GM19372 (cell line): ENCODE measurements around the gene ARMC9.
"Not testable (repeated sequence)": the region's sequence is repeated elsewhere in the genome, so short reads cannot be mapped to it uniquely, and the experiment has no call there.

Experiments used
- ATAC-seq: cut with Tn5 transposase; IDR thresholded peaks from one replicate; pipeline ENCODE4 v1.9.1; 2021; ENCODE audit warnings: mild to moderate bottlenecking, low read depth, moderate library complexity; ENCODE audit not compliant: unreplicated experiment

Gene ARMC9

GRCh38 chr2:231375994-231376615 lies 177.7 kb downstream of the ARMC9 start:
- not testable (repeated sequence) for ATAC-seq

- no peak for ATAC-seq
Observed at GRCh38 chr2:231376857-231377256, 178.4 kb downstream of the ARMC9 start.

- no peak for ATAC-seq
Observed at GRCh38 chr2:231378026-231378722, 179.7 kb downstream of the ARMC9 start.

- no peak for ATAC-seq
Observed at GRCh38 chr2:231379266-231380215, 181.1 kb downstream of the ARMC9 start.

GRCh38 chr2:231380307-231380706 lies 181.9 kb downstream of the ARMC9 start:
- no peak for ATAC-seq

- ATAC-seq: no peak
Observed at GRCh38 chr2:231380991-231381847, 182.8 kb downstream of the ARMC9 start.

GRCh38 chr2:231382116-231382515 lies 183.7 kb downstream of the ARMC9 start:
- ATAC-seq: no peak

- ATAC-seq: no peak
Observed at GRCh38 chr2:231383416-231384108, 185.1 kb downstream of the ARMC9 start.

GRCh38 chr2:231384109-231384435 lies 185.6 kb downstream of the ARMC9 start:
- ATAC-seq: no peak

GRCh38 chr2:231384970-231385369 lies 186.5 kb downstream of the ARMC9 start:
- no peak for ATAC-seq

- no peak for ATAC-seq
Observed at GRCh38 chr2:231385429-231385828, 187.0 kb downstream of the ARMC9 start.

- no peak for ATAC-seq
Observed at GRCh38 chr2:231386446-231386845, 188.0 kb downstream of the ARMC9 start.

- no peak for ATAC-seq
Observed at GRCh38 chr2:231387904-231388724, 189.7 kb downstream of the ARMC9 start.

GRCh38 chr2:231388725-231389346 lies 190.4 kb downstream of the ARMC9 start:
- ATAC-seq: no peak

- ATAC-seq: no peak
Observed at GRCh38 chr2:231390667-231391066, 192.2 kb downstream of the ARMC9 start.

GRCh38 chr2:231391981-231392380 lies 193.6 kb downstream of the ARMC9 start:
- ATAC-seq: no peak

GRCh38 chr2:231392431-231393148 lies 194.2 kb downstream of the ARMC9 start:
- ATAC-seq: no peak
